Airway epithelial cell (primary cell): ENCODE measurements around the gene COL13A1. TPM values are rescaled to one million over a fixed set of nuclear protein-coding genes. Genes with fewer than 3 reads are reported as not detected.

Source experiments
- total RNA-seq: library from RNA; depleted of rRNA; stranded (reverse); fragments of >200 nt; gene quantifications from 2 replicates; pipeline ENCODE4 v1.2.3, GENCODE V29; 2015

Gene COL13A1
- 0.19 and 1.3 TPM in 2 replicates for total RNA-seq

GRCh38 chr10:69801434-69802315 lies at the start of gene COL13A1:
Gene COL13A1 (plus strand): TSS chr10:69801906. CDS start chr10:69802424, 518 bp downstream.

Other genes starting within 250 kb of the COL13A1 start
- gene NEUROG3, start 228.5 kb upstream of the COL13A1 start, total RNA-seq, result not detected in 2 replicates
- gene FAM241B, start 171.7 kb upstream of the COL13A1 start, total RNA-seq, result 2.1 and 3.6 TPM in 2 replicates